ENCODE results near the gene PTPRM.

- TF ChIP-seq CTCF (IDR thresholded peaks at IDR 0.05; ENCODE audit: borderline replicate concordance, extremely low read depth, low read length, poor library complexity, severe bottlenecking) (no peak), EZH2 (IDR thresholded peaks at IDR 0.05; ENCODE audit: borderline replicate concordance, low read depth, low read length, severe bottlenecking) (no peak)
Measured at GRCh38 chr18:7740821-7741220, 173.7 kb downstream of the PTPRM start.

Data from DND-41 (cell line).